ENCODE results near the gene AREG. TPM values are rescaled to one million over a fixed set of nuclear protein-coding genes. Genes with fewer than 3 reads are reported as not detected.

AREG gene
- total RNA-seq, 1 experiment from 2014 or later, result 739 TPM

DNA sequence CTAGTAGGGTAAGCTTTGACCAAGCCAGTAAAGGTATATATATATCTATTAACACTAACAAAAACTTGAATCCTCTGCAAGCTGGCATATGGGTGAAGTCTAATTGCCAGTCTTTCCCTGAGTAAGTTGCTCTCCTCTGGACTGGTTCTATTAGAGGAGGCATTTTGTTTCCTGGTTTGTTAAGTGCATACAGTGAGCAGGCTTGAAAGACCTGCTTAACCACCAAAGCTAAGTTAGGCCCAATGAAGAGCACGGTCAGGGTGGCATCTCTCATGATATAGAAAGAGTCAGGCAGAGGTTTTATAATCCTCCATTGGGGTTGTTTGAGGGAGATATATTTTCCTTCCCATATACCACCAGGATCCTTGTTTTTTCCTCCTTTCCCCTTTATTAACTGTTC, 9.6 kb upstream of the AREG start:
- Histone ChIP-seq H3K27ac (ENCODE audit: low read depth, low read length) (no peak overlapping the region), H3K4me2 (ENCODE audit: low read length) (no peak overlapping the region), H2AFZ (ENCODE audit: low read depth, low read length, poor library complexity, severe bottlenecking) (no peak overlapping the region), H3K9me3 (ENCODE audit: control insufficient read depth in 1 of 2, insufficient read depth in 1 of 2, low read depth in 1 of 2, low read length in 2 of 2) (no peaks in the 10 kb centered on the region), H3K36me3 (ENCODE audit: control insufficient read depth in 1 of 2, insufficient read depth in 2 of 2, low read length in 2 of 2) (no peaks in the 10 kb centered on the region), H3K79me2 (ENCODE audit: insufficient read depth, low read length) (no peaks in the 10 kb centered on the region), H3K4me1 (ENCODE audit: control insufficient read depth in 1 of 2, insufficient read depth in 2 of 2, low read length in 2 of 2) (no peaks in the 10 kb centered on the region), H3K27me3 (ENCODE audit: insufficient read depth, low read length) (no peaks in the 10 kb centered on the region), H3K9ac (ENCODE audit: low read length) (no peak overlapping the region), H3K9me2 (ENCODE audit: insufficient read depth) (no peaks in the 10 kb centered on the region), H3K4me3 (replicated peaks in 1 of 2; ENCODE audit: low read depth in 1 of 2, low read length in 2 of 2) (no peak overlapping the region), H4K20me1 (ENCODE audit: insufficient read depth) (no peaks in the 10 kb centered on the region)
- no peak for TF ChIP-seq CEBPB (IDR thresholded peaks at IDR 0.05; ENCODE audit: low read depth)
- TF ChIP-seq ZBTB33 (IDR thresholded peaks at IDR 0.05; ENCODE audit: extremely low read depth, insufficient replicate concordance, low read length), result no peak
- TF ChIP-seq CBX3 (IDR thresholded peaks at IDR 0.05; ENCODE audit: low read depth), result no peak
- no peak for TF ChIP-seq SIN3A (IDR thresholded peaks at IDR 0.05; ENCODE audit: low read depth)
- no peak for TF ChIP-seq ELF1 (IDR thresholded peaks at IDR 0.05; ENCODE audit: borderline replicate concordance, low read depth)
- TF ChIP-seq SRF (IDR thresholded peaks at IDR 0.05; ENCODE audit: low read depth), result no peak
- TF ChIP-seq ZFX (IDR thresholded peaks at IDR 0.05), result no peak
- no peak for TF ChIP-seq YY1 (IDR thresholded peaks at IDR 0.05; ENCODE audit: extremely low read depth, insufficient replicate concordance, low read depth, low read length)
- TF ChIP-seq, protein P1, sequence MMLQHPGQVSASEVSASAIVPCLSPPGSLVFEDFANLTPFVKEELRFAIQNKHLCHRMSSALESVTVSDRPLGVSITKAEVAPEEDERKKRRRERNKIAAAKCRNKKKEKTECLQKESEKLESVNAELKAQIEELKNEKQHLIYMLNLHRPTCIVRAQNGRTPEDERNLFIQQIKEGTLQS (IDR thresholded peaks at IDR 0.05), result no peak
- no peak for TF ChIP-seq EZH2 (IDR thresholded peaks at IDR 0.05)
- TF ChIP-seq SP1 (IDR thresholded peaks at IDR 0.05; ENCODE audit: low read depth), result no peak
- no peak for TF ChIP-seq ZNF274 (IDR thresholded peaks at IDR 0.05; ENCODE audit: low read depth, low read length)
- ATAC-seq (no peak), DNase-seq (ENCODE audit: low read depth, low spot score) (no peak)
- no TSS peak for BruUV-seq (replicated peaks)
- ChIA-PET RAD21 (ENCODE audit: low non-redundant PET in 1 of 2, low total read pairs in 2 of 2, uncharacterized antibody in 2 of 2, unreplicated experiment in 2 of 2) (no interaction called here), POLR2A (interaction anchor here (1.0 to 2.3 kb wide), 2 partner anchors 10 to 21 kb away, joined by 3 to 12 read pairs; partner anchors contain the start of gene AREG), CTCF (no interaction called here)
- intact Hi-C loops (cut with micrococcal nuclease), result no loop called here

All from HCT116 (cell line).